HEK293 (cell line): ENCODE measurements around the gene MAGI2.

ENCODE experiments used
- CTCF ChIA-PET: fragments of 350-600 bp; formaldehyde crosslinking; extraction: SDS; loops from one replicate; lab custom pipeline; 2021; ENCODE audit warnings: antibody characterized with exemption; lab: Yijun Ruan, JAX
- POLR2A ChIA-PET: fragments of 300-600 bp; formaldehyde crosslinking; extraction: SDS; loops from one replicate; lab custom pipeline; 2020; ENCODE audit warnings: antibody characterized with exemption, inconsistent platforms; lab: Yijun Ruan, JAX
- H3K27ac ChIP-seq: fragments of 200-500 bp; sonication (Bioruptor generic); 2 replicates; pipeline ENCODE4 v1.5.1; 2014; ENCODE audit warnings: low read depth, low read length, control low read depth, inconsistent platforms; ENCODE audit errors: extremely low read depth
- H3K36me3 ChIP-seq, 2 experiments: fragments of 200-500 bp in 1 of 2; sonication (Bioruptor generic) in 1 of 2; 1 replicate in 1 of 2; 2 replicates in 1 of 2; pipeline ENCODE4 v1.5.1; 2014 to 2017; ENCODE audit warnings: inconsistent platforms in 2 of 2, low read length in 2 of 2; ENCODE audit not compliant: control insufficient read depth in 2 of 2, insufficient read depth in 1 of 2
- H3K4me1 ChIP-seq: fragments of 200-500 bp; sonication (Bioruptor generic); 2 replicates; pipeline ENCODE4 v1.5.1; 2014; ENCODE audit warnings: mild to moderate bottlenecking, low read length, inconsistent platforms; ENCODE audit not compliant: control insufficient read depth, insufficient read depth
- H3K4me3 ChIP-seq: 2 replicates; pipeline ENCODE4 v1.5.1; 2011; ENCODE audit warnings: low read depth, mild to moderate bottlenecking, control low read depth, low read length, moderate library complexity
- H3K9me3 ChIP-seq: fragments of 200-500 bp; sonication (Bioruptor generic); 2 replicates; pipeline ENCODE4 v1.5.1; 2014; ENCODE audit warnings: low read depth, low read length, inconsistent platforms; ENCODE audit not compliant: control insufficient read depth, insufficient read depth
- FEZF1 ChIP-seq: fragments of 450-650 bp; formaldehyde crosslinking; IDR thresholded peaks from 2 replicates; pipeline ENCODE4 v1.5.1; 2016; ENCODE audit warnings: missing biosample characterization, missing genetic modification characterization
- KLF17 ChIP-seq: fragments of 450-650 bp; formaldehyde crosslinking; IDR thresholded peaks from 2 replicates; pipeline ENCODE4 v1.5.1; 2016; ENCODE audit warnings: missing biosample characterization, missing genetic modification characterization
- REPIN1 ChIP-seq: fragments of 450-650 bp; formaldehyde crosslinking; IDR thresholded peaks from 2 replicates; pipeline ENCODE4 v1.5.1; 2017; ENCODE audit warnings: missing biosample characterization, missing genetic modification characterization, low read depth
- ZFHX2 ChIP-seq: fragments of 450-650 bp; formaldehyde crosslinking; conservative IDR thresholded peaks from 2 replicates; pipeline ENCODE4 v1.5.1; 2016; ENCODE audit warnings: missing biosample characterization, missing genetic modification characterization
- ZNF148 ChIP-seq: fragments of 450-650 bp; formaldehyde crosslinking; IDR thresholded peaks from 2 replicates; pipeline ENCODE4 v1.5.0; 2017; ENCODE audit warnings: missing biosample characterization, missing genetic modification characterization, borderline replicate concordance
- ZNF174 ChIP-seq: fragments of 450-650 bp; formaldehyde crosslinking; IDR thresholded peaks from 2 replicates; pipeline ENCODE4 v1.5.0; 2017; ENCODE audit warnings: missing biosample characterization, mild to moderate bottlenecking, missing genetic modification characterization
- ZNF24 ChIP-seq: fragments of 450-650 bp; formaldehyde crosslinking; IDR thresholded peaks from 2 replicates; pipeline ENCODE4 v1.5.1; 2016; ENCODE audit warnings: missing biosample characterization, missing genetic modification characterization
- ZNF26 ChIP-seq: fragments of 450-650 bp; formaldehyde crosslinking; IDR thresholded peaks from 2 replicates; pipeline ENCODE4 v1.5.1; 2016; ENCODE audit warnings: missing biosample characterization, missing genetic modification characterization
- ZNF37A ChIP-seq: fragments of 450-650 bp; IDR thresholded peaks from 2 replicates; pipeline ENCODE4 v1.5.1; 2018; ENCODE audit warnings: missing biosample characterization, missing genetic modification characterization
- ZNF391 ChIP-seq: fragments of 450-650 bp; formaldehyde crosslinking; IDR thresholded peaks from 2 replicates; pipeline ENCODE4 v1.5.1; 2016; ENCODE audit warnings: low read depth, missing biosample characterization, missing genetic modification characterization, borderline replicate concordance
- ZNF416 ChIP-seq: fragments of 450-650 bp; formaldehyde crosslinking; IDR thresholded peaks from 2 replicates; pipeline ENCODE4 v1.5.1; 2016; ENCODE audit warnings: missing biosample characterization, missing genetic modification characterization
- ZNF48 ChIP-seq: fragments of 450-650 bp; formaldehyde crosslinking; IDR thresholded peaks from 2 replicates; pipeline ENCODE4 v1.5.1; 2016; ENCODE audit warnings: missing biosample characterization, missing genetic modification characterization
- ZNF600 ChIP-seq: fragments of 450-650 bp; formaldehyde crosslinking; IDR thresholded peaks from 2 replicates; pipeline ENCODE4 v1.5.1; 2016; ENCODE audit warnings: missing biosample characterization, missing genetic modification characterization
- ZNF621 ChIP-seq: fragments of 450-650 bp; formaldehyde crosslinking; IDR thresholded peaks from 2 replicates; pipeline ENCODE4 v1.5.1; 2017; ENCODE audit warnings: missing biosample characterization, missing genetic modification characterization
- ZSCAN4 ChIP-seq: fragments of 450-650 bp; formaldehyde crosslinking; IDR thresholded peaks from 2 replicates; pipeline ENCODE4 v1.5.1; 2017; ENCODE audit warnings: missing biosample characterization, missing genetic modification characterization
- TF ChIP-seq, protein P1 (sequence below): fragments of 450-650 bp; formaldehyde crosslinking; optimal IDR thresholded peaks from 2 replicates; pipeline ENCODE3; 2016; ENCODE audit warnings: missing biosample characterization, mild to moderate bottlenecking, missing genetic modification characterization
- TF ChIP-seq, protein P2 (sequence below): fragments of 450-650 bp; formaldehyde crosslinking; IDR thresholded peaks from 2 replicates; pipeline ENCODE4 v1.5.1; 2017; ENCODE audit warnings: missing biosample characterization, missing genetic modification characterization

MAGI2 gene

GRCh38 chr7:78448911-78449310, 1004.6 kb downstream of the MAGI2 start:
- CTCF ChIA-PET = interaction anchor here (0.6 to 0.7 kb wide), 2 partner anchors 36 to 61 kb away, joined by 3 to 4 read pairs; no protein-coding TSS in a partner anchor
- H3K9me3 ChIP-seq = no peaks in the 10 kb centered on the region

More at GRCh38 chr7:78448911-78449310, 1004.6 kb downstream of the MAGI2 start:
- no peaks in the 10 kb centered on the region for H3K4me1 ChIP-seq
- no peak for TF ChIP-seq ZNF37A (tag by site-specific recombination)
- no peak for TF ChIP-seq ZNF600 (tag by site-specific recombination)
- TF ChIP-seq ZNF48 (tag by site-specific recombination) = no peak
- no peak for TF ChIP-seq KLF17 (tag by site-specific recombination)
- no peak for TF ChIP-seq ZNF26 (tag by site-specific recombination)
- no peak for TF ChIP-seq ZNF24 (tag by site-specific recombination)
- no peak for TF ChIP-seq ZNF621 (tag by site-specific recombination)
- no peak for TF ChIP-seq ZSCAN4 (tag by site-specific recombination)
- TF ChIP-seq REPIN1 = no peak
- TF ChIP-seq, protein P1, sequence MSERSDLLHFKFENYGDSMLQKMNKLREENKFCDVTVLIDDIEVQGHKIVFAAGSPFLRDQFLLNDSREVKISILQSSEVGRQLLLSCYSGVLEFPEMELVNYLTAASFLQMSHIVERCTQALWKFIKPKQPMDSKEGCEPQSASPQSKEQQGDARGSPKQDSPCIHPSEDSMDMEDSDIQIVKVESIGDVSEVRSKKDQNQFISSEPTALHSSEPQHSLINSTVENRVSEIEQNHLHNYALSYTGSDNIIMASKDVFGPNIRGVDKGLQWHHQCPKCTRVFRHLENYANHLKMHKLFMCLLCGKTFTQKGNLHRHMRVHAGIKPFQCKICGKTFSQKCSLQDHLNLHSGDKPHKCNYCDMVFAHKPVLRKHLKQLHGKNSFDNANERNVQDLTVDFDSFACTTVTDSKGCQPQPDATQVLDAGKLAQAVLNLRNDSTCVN (tag by site-specific recombination) = no peak
- TF ChIP-seq ZFHX2 (tag by site-specific recombination) = no peak
- TF ChIP-seq ZNF416 (tag by site-specific recombination) = no peak
- TF ChIP-seq, protein P2, sequence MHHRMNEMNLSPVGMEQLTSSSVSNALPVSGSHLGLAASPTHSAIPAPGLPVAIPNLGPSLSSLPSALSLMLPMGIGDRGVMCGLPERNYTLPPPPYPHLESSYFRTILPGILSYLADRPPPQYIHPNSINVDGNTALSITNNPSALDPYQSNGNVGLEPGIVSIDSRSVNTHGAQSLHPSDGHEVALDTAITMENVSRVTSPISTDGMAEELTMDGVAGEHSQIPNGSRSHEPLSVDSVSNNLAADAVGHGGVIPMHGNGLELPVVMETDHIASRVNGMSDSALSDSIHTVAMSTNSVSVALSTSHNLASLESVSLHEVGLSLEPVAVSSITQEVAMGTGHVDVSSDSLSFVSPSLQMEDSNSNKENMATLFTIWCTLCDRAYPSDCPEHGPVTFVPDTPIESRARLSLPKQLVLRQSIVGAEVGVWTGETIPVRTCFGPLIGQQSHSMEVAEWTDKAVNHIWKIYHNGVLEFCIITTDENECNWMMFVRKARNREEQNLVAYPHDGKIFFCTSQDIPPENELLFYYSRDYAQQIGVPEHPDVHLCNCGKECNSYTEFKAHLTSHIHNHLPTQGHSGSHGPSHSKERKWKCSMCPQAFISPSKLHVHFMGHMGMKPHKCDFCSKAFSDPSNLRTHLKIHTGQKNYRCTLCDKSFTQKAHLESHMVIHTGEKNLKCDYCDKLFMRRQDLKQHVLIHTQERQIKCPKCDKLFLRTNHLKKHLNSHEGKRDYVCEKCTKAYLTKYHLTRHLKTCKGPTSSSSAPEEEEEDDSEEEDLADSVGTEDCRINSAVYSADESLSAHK = no peak
- no peak for TF ChIP-seq ZNF148 (tag by site-specific recombination)
- TF ChIP-seq FEZF1 (tag by site-specific recombination) = no peak
- no peak for TF ChIP-seq ZNF174 (tag by site-specific recombination)
- no peak for TF ChIP-seq ZNF391 (tag by site-specific recombination)
- no peak overlapping the region for H3K27ac ChIP-seq
- H3K36me3 ChIP-seq = no peaks in the 10 kb centered on the region
- H3K4me3 ChIP-seq = no peak overlapping the region
- POLR2A ChIA-PET = no interaction called here
